NT2/D1 (cell line): ENCODE data around the gene MDGA2.
A peak's percentile ranks its signal among the peaks of the same experiment; 100 is the strongest.

ENCODE experiments used
- DNase-seq: peaks from one replicate; pipeline ENCODE4 v3.0.0-alpha.2; 2011; ENCODE audit warnings: low read depth, low spot score
- H3K27me3 ChIP-seq: 2 replicates; pipeline ENCODE4 v1.6.0; 2011; ENCODE audit warnings: mild to moderate bottlenecking; ENCODE audit not compliant: insufficient read length, insufficient read depth
- H3K36me3 ChIP-seq: 2 replicates; pipeline ENCODE4 v1.6.1; 2011; ENCODE audit warnings: mild to moderate bottlenecking, low read length, mixed read lengths; ENCODE audit not compliant: insufficient read depth, insufficient read length
- H3K4me1 ChIP-seq: 2 replicates; pipeline ENCODE4 v1.5.1; 2011; ENCODE audit not compliant: insufficient read depth, insufficient read length
- H3K4me3 ChIP-seq: 2 replicates; pipeline ENCODE4 v1.5.1; 2011; ENCODE audit warnings: low read depth; ENCODE audit not compliant: insufficient read length
- H3K9ac ChIP-seq: 2 replicates; pipeline ENCODE4 v1.6.0; 2011; ENCODE audit warnings: low read depth; ENCODE audit not compliant: insufficient read length
- H3K9me3 ChIP-seq: 2 replicates; pipeline ENCODE4 v1.5.1; 2011; ENCODE audit warnings: mild to moderate bottlenecking, low read length; ENCODE audit not compliant: insufficient read depth
- SUZ12 ChIP-seq: IDR thresholded peaks from 2 replicates; pipeline ENCODE4 v1.6.1; 2011; ENCODE audit not compliant: insufficient read length, insufficient read depth; ENCODE audit errors: extremely low read depth
- YY1 ChIP-seq: IDR thresholded peaks from 2 replicates; pipeline ENCODE4 v1.6.1; 2011; ENCODE audit not compliant: insufficient read length, insufficient read depth
- ZNF274 ChIP-seq: IDR thresholded peaks from 2 replicates; pipeline ENCODE4 v1.6.1; 2011; ENCODE audit warnings: mild to moderate bottlenecking, low read depth, low read length

Gene MDGA2

GRCh38 chr14:46902837-46903236 is 772.6 kb downstream of the MDGA2 start:
- Histone ChIP-seq H3K27me3 (no peaks in the 10 kb centered on the region), H3K4me3 (no peak overlapping the region), H3K4me1 (no peaks in the 10 kb centered on the region), H3K9me3 (no peaks in the 10 kb centered on the region), H3K9ac (no peak overlapping the region), H3K36me3 (no peaks in the 10 kb centered on the region)
- TF ChIP-seq SUZ12 (no peak), ZNF274 (no peak), YY1 (no peak)
- DNase-seq: no peak

DNA sequence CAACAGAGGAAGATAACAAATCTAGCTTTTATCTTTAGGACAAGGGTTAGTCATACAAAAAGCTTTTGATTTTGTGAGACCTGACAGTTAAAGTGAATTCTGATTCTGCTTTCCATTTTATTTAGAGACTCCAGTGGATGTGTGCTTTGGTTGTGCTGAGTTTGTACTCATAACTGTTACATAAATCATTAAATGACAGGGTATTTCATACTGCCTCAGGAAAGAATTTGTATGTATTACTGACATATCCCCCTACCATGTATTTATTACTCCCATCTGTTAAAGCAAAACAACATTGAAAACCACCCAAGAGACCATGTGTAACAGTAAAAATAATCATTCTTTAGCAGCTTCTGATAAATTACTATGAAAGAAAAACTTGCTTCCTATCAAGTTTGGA is 780.9 kb downstream of the MDGA2 start:
- H3K36me3 ChIP-seq: no peaks in the 10 kb centered on the region
- H3K9ac ChIP-seq: no peak overlapping the region
- no peaks in the 10 kb centered on the region for H3K27me3 ChIP-seq
- no peak overlapping the region for H3K4me3 ChIP-seq
- no peak for TF ChIP-seq SUZ12
- TF ChIP-seq YY1: no peak
- no peak for TF ChIP-seq ZNF274
- no peaks in the 10 kb centered on the region for H3K4me1 ChIP-seq
- H3K9me3 ChIP-seq: no peaks in the 10 kb centered on the region
- no peak for DNase-seq

GRCh38 chr14:46887144-46887543 is 788.3 kb downstream of the MDGA2 start:
- Histone ChIP-seq H3K36me3 (no peaks in the 10 kb centered on the region), H3K9me3 (no peaks in the 10 kb centered on the region), H3K4me1 (no peaks in the 10 kb centered on the region), H3K9ac (no peak overlapping the region), H3K27me3 (no peaks in the 10 kb centered on the region), H3K4me3 (no peak overlapping the region)
- TF ChIP-seq YY1 (no peak), ZNF274 (no peak), SUZ12 (no peak)
- no peak for DNase-seq

DNA sequence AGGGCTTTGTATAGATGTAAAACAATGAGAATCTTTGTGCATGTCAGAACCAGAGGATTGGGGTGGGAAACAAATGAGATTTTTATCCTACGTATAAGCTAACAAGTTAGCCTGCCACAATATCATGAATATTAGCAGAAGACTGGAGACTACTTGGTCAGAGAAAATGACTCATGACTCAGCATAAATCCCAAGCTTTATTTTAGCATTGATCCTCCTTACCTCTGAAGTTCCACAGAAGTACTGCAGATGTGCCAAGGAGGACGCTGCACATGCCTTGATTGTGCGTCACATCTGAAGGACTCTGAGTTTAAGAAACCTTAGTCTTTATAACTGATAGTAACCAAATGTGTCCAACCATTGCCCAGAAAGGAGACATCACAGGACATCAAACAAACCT is 789.8 kb downstream of the MDGA2 start:
- TF ChIP-seq SUZ12: no peak
- TF ChIP-seq YY1: no peak
- TF ChIP-seq ZNF274: no peak
- H3K27me3 ChIP-seq: no peaks in the 10 kb centered on the region
- no peaks in the 10 kb centered on the region for H3K9me3 ChIP-seq
- H3K9ac ChIP-seq: no peak overlapping the region
- no peaks in the 10 kb centered on the region for H3K4me1 ChIP-seq
- H3K36me3 ChIP-seq: no peaks in the 10 kb centered on the region
- no peak for DNase-seq
- H3K4me3 ChIP-seq: no peak overlapping the region

DNA sequence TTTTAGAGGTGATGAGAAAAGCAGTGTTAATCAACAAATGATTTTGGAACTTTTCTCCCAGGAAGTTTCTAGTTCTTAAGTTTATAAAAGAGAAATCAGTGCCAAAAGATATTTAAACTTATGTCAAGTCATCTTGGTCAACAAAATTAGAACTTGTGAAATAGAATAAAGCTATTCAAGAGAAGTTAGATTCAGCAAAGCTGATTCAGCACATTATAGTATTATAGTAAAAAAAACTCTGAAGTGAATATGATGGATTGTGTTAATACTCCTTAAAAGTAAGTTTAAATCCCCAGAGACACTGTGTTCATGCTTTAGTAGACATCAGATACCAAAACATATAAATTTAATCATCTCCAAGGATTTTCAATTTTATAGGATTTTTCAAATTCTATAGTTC is 813.7 kb downstream of the MDGA2 start:
- no peaks in the 10 kb centered on the region for H3K4me1 ChIP-seq
- H3K4me3 ChIP-seq: no peak overlapping the region
- H3K9me3 ChIP-seq: no peaks in the 10 kb centered on the region
- H3K36me3 ChIP-seq: no peaks in the 10 kb centered on the region
- no peak overlapping the region for H3K9ac ChIP-seq
- H3K27me3 ChIP-seq: no peaks in the 10 kb centered on the region
- no peak for DNase-seq
- TF ChIP-seq YY1 (no peak), SUZ12 (no peak), ZNF274 (no peak)

DNA sequence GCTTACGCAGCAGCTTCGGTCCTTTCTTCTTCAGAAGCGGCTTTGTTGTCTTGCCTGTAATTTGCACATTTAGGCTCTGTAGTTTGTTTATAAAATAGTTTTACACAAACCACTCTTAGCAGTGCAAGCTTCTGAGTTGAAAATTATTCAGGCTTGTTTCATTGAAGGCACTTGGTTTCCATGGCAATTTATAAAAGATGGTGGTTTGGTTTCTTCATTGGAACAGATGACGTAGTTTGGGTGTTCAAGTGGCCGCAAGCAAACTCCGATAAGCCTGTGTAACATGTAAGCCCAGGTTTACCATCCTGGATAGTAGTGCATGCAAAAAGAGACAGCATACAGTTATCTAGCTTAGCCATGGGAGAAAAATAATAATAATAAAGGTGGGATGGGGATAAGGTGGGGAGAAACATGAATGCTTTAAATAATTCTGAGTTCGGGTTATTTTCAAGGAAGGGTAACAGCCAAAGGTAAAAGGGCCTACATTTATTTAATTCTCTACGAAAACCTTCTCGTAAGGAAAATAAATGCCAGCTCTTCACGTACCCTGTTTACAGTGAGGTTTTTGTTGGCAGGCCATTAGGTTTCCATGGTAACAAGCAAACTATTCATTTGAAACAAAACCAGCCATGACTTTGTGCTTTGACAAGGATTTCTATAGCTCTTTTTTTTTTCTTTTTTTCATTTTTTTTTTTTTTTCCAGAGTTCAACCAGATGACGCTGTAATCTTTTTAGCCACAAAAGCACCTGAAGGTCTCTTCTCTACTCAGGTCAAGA is 834.3 kb downstream of the MDGA2 start:
- Histone ChIP-seq H3K27me3 (no peaks in the 10 kb centered on the region), H3K4me1 (no peaks in the 10 kb centered on the region), H3K4me3 (no peak overlapping the region), H3K9me3 (no peaks in the 10 kb centered on the region), H3K36me3 (no peaks in the 10 kb centered on the region), H3K9ac (no peak overlapping the region)
- peak; percentile 1 for DNase-seq
- TF ChIP-seq SUZ12: no peak
- TF ChIP-seq ZNF274: no peak
- no peak for TF ChIP-seq YY1

DNA sequence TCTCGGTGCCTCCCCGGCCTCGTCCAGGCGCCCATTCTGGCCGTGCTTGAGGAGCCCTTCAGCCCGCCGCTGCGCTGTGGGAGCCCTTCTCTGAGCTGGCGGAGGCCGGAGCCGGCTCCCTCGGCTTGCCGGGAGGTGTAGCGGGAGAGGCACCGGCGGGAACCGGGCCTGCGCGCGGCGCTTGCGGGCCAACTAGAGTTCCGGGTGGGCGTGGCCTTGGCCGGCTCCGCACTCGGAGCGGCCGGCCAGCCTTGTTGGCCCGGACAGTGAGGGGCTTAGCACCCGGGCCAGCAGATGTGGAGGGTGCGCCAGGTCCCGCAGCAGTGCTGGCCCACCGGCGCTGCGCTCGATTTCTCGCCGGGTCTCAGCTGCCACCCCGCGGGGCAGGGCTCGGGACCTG is 855.1 kb downstream of the MDGA2 start:
- H3K4me1 ChIP-seq: no peaks in the 10 kb centered on the region
- no peak overlapping the region for H3K9ac ChIP-seq
- no peak for DNase-seq
- no peaks in the 10 kb centered on the region for H3K9me3 ChIP-seq
- H3K27me3 ChIP-seq: no peaks in the 10 kb centered on the region
- TF ChIP-seq SUZ12 (no peak), ZNF274 (no peak), YY1 (no peak)
- H3K4me3 ChIP-seq: no peak overlapping the region
- H3K36me3 ChIP-seq: no peaks in the 10 kb centered on the region
